Brain microvascular endothelial cell (primary cell): ENCODE results near the gene SNX21.

Experiments used
- DNase-seq: peaks from one replicate; pipeline ENCODE4 v3.0.0-alpha.2; 2020
- H3K27ac ChIP-seq: fragments of 250-450 bp; sonication (Bioruptor Pico); 2 replicates; pipeline ENCODE4 v1.5.1; 2020; ENCODE audit warnings: mild to moderate bottlenecking, moderate library complexity
- H3K27me3 ChIP-seq: fragments of 250-450 bp; sonication (Bioruptor Pico); replicated peaks from 2 replicates; pipeline ENCODE4 v1.5.1; 2020; ENCODE audit warnings: mild to moderate bottlenecking
- H3K36me3 ChIP-seq: fragments of 250-450 bp; sonication (Bioruptor Pico); replicated peaks from 2 replicates; pipeline ENCODE4 v1.5.1; 2020; ENCODE audit warnings: mild to moderate bottlenecking
- H3K4me3 ChIP-seq: 2 replicates; pipeline ENCODE4 v1.5.1; 2011; ENCODE audit warnings: low read depth, mild to moderate bottlenecking, control low read depth, low read length, moderate library complexity
- CTCF ChIP-seq: IDR thresholded peaks from 2 replicates; pipeline ENCODE4 v1.5.1; 2011; ENCODE audit warnings: low read depth, mild to moderate bottlenecking, moderate library complexity, low read length, control low read depth, inconsistent platforms; ENCODE audit errors: missing control alignments
- in situ Hi-C: cut with HindIII; loops from 2 replicates; pipeline ENCODE4 v1.10.0; 2017; ENCODE audit warnings: low sequenced_read_pairs, low pct_ligation_motif_present

Gene SNX21

DNA sequence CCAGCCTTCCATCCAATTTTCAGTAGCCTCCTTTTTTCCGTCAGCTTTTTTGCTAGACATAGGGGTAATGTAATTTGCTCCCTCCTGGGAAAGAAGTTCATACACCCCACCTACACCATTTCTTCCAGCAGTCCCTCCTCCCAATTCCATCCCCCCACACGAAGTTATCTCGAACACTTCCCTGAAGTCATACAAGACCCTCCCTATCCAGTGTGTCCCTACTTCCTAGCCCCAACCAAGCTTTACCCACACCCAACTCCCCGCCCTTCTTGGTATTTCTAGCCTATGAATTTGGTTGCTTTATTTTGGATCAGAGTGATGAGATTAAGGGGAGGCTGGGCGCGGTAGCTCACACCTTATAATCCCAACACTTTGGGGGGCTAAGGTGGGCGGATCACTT, 20.1 kb upstream of the SNX21 start:
- H3K36me3 ChIP-seq = peaks cover 27% of the 10 kb centered on the region

GRCh38 chr20:45814314-45814713, 19.3 kb upstream of the SNX21 start:
- Histone ChIP-seq H3K27me3 (no peaks in the 10 kb centered on the region), H3K4me3 (peak overlapping the region; percentile 15), H3K36me3 (peaks cover 20% of the 10 kb centered on the region), H3K27ac (no peak overlapping the region)
- no peak for TF ChIP-seq CTCF
- no peak for DNase-seq
- in situ Hi-C loops = no loop called here

More for the DNA sequence above, 20.1 kb upstream of the SNX21 start:
- Histone ChIP-seq H3K4me3 (peak overlapping the region; percentile 89), H3K27me3 (no peaks in the 10 kb centered on the region), H3K27ac (no peak overlapping the region)
- no peak for DNase-seq
- in situ Hi-C loops = no loop called here
- TF ChIP-seq CTCF = no peak

GRCh38 chr20:45816951-45817350, 16.6 kb upstream of the SNX21 start:
- TF ChIP-seq CTCF = no peak
- no peak overlapping the region for H3K4me3 ChIP-seq
- DNase-seq = no peak
- in situ Hi-C loops = no loop called here
- H3K27me3 ChIP-seq = no peaks in the 10 kb centered on the region
- H3K27ac ChIP-seq = no peak overlapping the region
- no peaks in the 10 kb centered on the region for H3K36me3 ChIP-seq

GRCh38 chr20:45817376-45818194, 16.0 kb upstream of the SNX21 start:
- in situ Hi-C loops = no loop called here
- no peak for TF ChIP-seq CTCF
- peak; percentile 71 for DNase-seq
- Histone ChIP-seq H3K27ac (no peak overlapping the region), H3K36me3 (no peaks in the 10 kb centered on the region), H3K4me3 (no peak overlapping the region), H3K27me3 (no peaks in the 10 kb centered on the region)

DNA sequence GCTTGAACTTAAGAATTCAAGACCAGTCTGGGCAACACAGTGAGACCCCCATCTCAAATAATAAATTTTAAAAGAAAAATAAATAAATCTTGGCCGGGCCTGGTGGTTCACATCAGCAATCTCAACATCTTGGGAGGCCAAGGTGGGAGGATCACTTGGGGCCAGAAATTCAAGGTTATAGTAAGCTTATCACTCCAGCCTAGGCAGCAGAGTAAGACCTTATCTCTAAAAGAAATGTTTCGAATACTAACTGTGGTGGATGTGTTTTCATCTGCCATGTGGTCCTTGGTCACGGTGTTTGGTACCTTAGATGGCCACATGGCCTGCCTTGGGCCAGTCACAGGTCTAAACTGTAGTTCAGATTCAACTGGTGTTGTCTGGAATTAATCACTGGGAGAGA, 15.4 kb upstream of the SNX21 start:
- no peak for TF ChIP-seq CTCF

DNA sequence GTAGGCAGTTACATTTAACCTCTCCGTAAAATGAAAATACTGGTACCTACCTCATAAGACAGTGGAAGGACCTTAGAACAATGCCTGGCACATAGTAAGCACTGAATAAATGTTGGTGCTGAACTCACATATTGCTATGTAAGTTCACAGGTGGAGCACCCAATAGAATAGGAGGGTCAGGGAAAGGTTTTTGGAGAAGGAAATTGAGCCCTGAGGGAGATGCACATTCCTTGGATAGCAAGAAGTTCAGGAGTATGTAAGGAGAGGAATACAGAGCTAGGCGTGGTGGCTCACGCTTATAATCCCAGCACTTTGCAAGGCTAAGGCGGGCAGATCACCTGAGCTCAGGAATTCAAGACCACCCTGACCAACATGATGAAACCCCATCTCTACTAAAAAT, 14.1 kb upstream of the SNX21 start:
- TF ChIP-seq CTCF = no peak
- DNase-seq = no peak
- H3K27me3 ChIP-seq = no peaks in the 10 kb centered on the region
- no peak overlapping the region for H3K4me3 ChIP-seq
- H3K36me3 ChIP-seq = no peaks in the 10 kb centered on the region
- no peak overlapping the region for H3K27ac ChIP-seq
- in situ Hi-C loops = no loop called here

More for the DNA sequence above, 15.4 kb upstream of the SNX21 start:
- DNase-seq = no peak
- Histone ChIP-seq H3K27ac (no peak overlapping the region), H3K27me3 (no peaks in the 10 kb centered on the region), H3K36me3 (no peaks in the 10 kb centered on the region), H3K4me3 (no peak overlapping the region)
- in situ Hi-C loops = no loop called here
